ENCODE data around the gene NLRP6. TPM values are rescaled to one million over a fixed set of nuclear protein-coding genes. Genes with fewer than 3 reads are reported as not detected.
"Not testable (repeated sequence)": the region's sequence is repeated elsewhere in the genome, so short reads cannot be mapped to it uniquely, and the experiment has no call there.

The NLRP6 gene
- total RNA-seq, 2 experiments from 2014 or later, result 1.2 to 1.5 TPM

GRCh38 chr11:284105-285020 is 6.2 kb downstream of the NLRP6 start:
- Mint-ChIP-seq H3K27me3 (ENCODE audit: low read depth) (peaks cover 18% of the 10 kb centered on the region), H3K4me1 (ENCODE audit: low read depth) (peaks cover 55% of the 10 kb centered on the region), H3K27ac (peak overlapping the region; percentile 81), H3K36me3 (ENCODE audit: low read depth) (peaks cover 12% of the 10 kb centered on the region), H3K4me3 (no peak overlapping the region), H3K9me3 (no peaks in the 10 kb centered on the region)
- CTCF ChIA-PET, result interaction anchor here (0.6 to 2.8 kb wide), 2 partner anchors 34 to 80 kb away, joined by 5 to 14 read pairs; no protein-coding TSS in a partner anchor
- intact Hi-C loops (cut with micrococcal nuclease), result loop anchor here (5.0 kb wide), 1 partner anchor 77 kb away; the partner anchor contains the start of genes BET1L and RIC8A
- peak; percentile 4 for DNase-seq

GRCh38 chr11:285021-285893 is 7.0 kb downstream of the NLRP6 start:
- no peak overlapping the region for H3K4me3 Mint-ChIP-seq
- DNase-seq, result peak; percentile 3
- peaks cover 19% of the 10 kb centered on the region for H3K36me3 Mint-ChIP-seq (ENCODE audit: low read depth)
- intact Hi-C loops (cut with micrococcal nuclease), result loop anchor here (5.0 kb wide), 1 partner anchor 78 kb away; the partner anchor contains the start of genes BET1L and RIC8A
- no peaks in the 10 kb centered on the region for H3K9me3 Mint-ChIP-seq
- H3K27me3 Mint-ChIP-seq (ENCODE audit: low read depth), result peaks cover 16% of the 10 kb centered on the region
- CTCF ChIA-PET, result interaction anchor here (2.8 kb wide), 1 partner anchor 35 kb away, joined by 14 read pairs; no protein-coding TSS in a partner anchor
- H3K4me1 Mint-ChIP-seq (ENCODE audit: low read depth), result peaks cover 58% of the 10 kb centered on the region
- peak overlapping the region; percentile 31 for H3K27ac Mint-ChIP-seq

GRCh38 chr11:285894-286220 is 7.7 kb downstream of the NLRP6 start:
- Mint-ChIP-seq H3K36me3 (ENCODE audit: low read depth) (peaks cover 20% of the 10 kb centered on the region), H3K4me1 (ENCODE audit: low read depth) (peaks cover 58% of the 10 kb centered on the region), H3K4me3 (no peak overlapping the region), H3K9me3 (no peaks in the 10 kb centered on the region), H3K27me3 (ENCODE audit: low read depth) (peaks cover 14% of the 10 kb centered on the region), H3K27ac (peak overlapping the region; percentile 31)
- DNase-seq, result peak; percentile 3
- CTCF ChIA-PET, result interaction anchor here (0.9 to 1.0 kb wide), 2 partner anchors 37 to 69 kb away, joined by 3 read pairs; no protein-coding TSS in a partner anchor
- intact Hi-C loops (cut with micrococcal nuclease), result loop anchor here (2.0 to 5.0 kb wide), 2 partner anchors 35 to 79 kb away; partner anchors contain the start of genes BET1L and RIC8A

- CTCF ChIA-PET, result interaction anchor here (0.7 to 4.2 kb wide), 5 partner anchors 18 to 127 kb away, joined by 3 to 12 read pairs (median 3); partner anchors contain the start of gene SIGIRR
- peaks cover 21% of the 10 kb centered on the region for H3K36me3 Mint-ChIP-seq (ENCODE audit: low read depth)
- peaks cover 49% of the 10 kb centered on the region for H3K4me1 Mint-ChIP-seq (ENCODE audit: low read depth)
- H3K9me3 Mint-ChIP-seq; H3K27me3 Mint-ChIP-seq (ENCODE audit: low read depth): not testable (repeated sequence)
- intact Hi-C loops (cut with micrococcal nuclease), result loop anchor here (1.0 to 5.0 kb wide), 4 partner anchors 18 to 80 kb away; partner anchors contain the start of genes BET1L, PSMD13, RIC8A and SIRT3
- peak; percentile 82 for DNase-seq
- H3K4me3 Mint-ChIP-seq, result peak overlapping the region; percentile 98
- peak overlapping the region; percentile 97 for H3K27ac Mint-ChIP-seq
Measured at GRCh38 chr11:286977-287820, 9.0 kb downstream of the NLRP6 start.

GRCh38 chr11:287821-288477 is 9.7 kb downstream of the NLRP6 start:
- peak overlapping the region; percentile 98 for H3K4me3 Mint-ChIP-seq
- no peak for DNase-seq
- intact Hi-C loops (cut with micrococcal nuclease), result loop anchor here (1.0 to 5.0 kb wide), 5 partner anchors 19 to 81 kb away; partner anchors contain the start of genes BET1L, PSMD13, RIC8A and SIRT3
- CTCF ChIA-PET, result interaction anchor here (0.7 to 4.2 kb wide), 4 partner anchors 17 to 37 kb away, joined by 3 to 12 read pairs (median 6); no protein-coding TSS in a partner anchor
- peaks cover 2% of the 10 kb centered on the region for H3K27me3 Mint-ChIP-seq (ENCODE audit: low read depth)
- H3K36me3 Mint-ChIP-seq (ENCODE audit: low read depth), result peaks cover 19% of the 10 kb centered on the region
- peaks cover 42% of the 10 kb centered on the region for H3K4me1 Mint-ChIP-seq (ENCODE audit: low read depth)
- H3K27ac Mint-ChIP-seq, result peak overlapping the region; percentile 97
- no peaks in the 10 kb centered on the region for H3K9me3 Mint-ChIP-seq

GRCh38 chr11:288478-289397 is 10.5 kb downstream of the NLRP6 start, which contains the start of gene PGGHG:
Gene PGGHG (plus strand): TSS chr11:289126. CDS start chr11:289817, 691 bp downstream.
- peak; percentile 54 for DNase-seq
- Mint-ChIP-seq H3K36me3 (ENCODE audit: low read depth) (peaks cover 19% of the 10 kb centered on the region), H3K4me3 (peak within 1 kb of the TSS; percentile 98), H3K4me1 (ENCODE audit: low read depth) (peaks cover 36% of the 10 kb centered on the region), H3K27me3 (ENCODE audit: low read depth) (peaks cover 2% of the 10 kb centered on the region), H3K27ac (peak within 1 kb of the TSS; percentile 97), H3K9me3 (no peaks in the 10 kb centered on the region)
- intact Hi-C loops (cut with micrococcal nuclease), result loop anchor here (1.0 to 5.0 kb wide), 3 partner anchors 7 to 81 kb away; partner anchors contain the start of genes BET1L and RIC8A
- CTCF ChIA-PET, result interaction anchor here (0.7 to 4.2 kb wide), 3 partner anchors 16 to 38 kb away, joined by 3 to 12 read pairs (median 10); no protein-coding TSS in a partner anchor

- intact Hi-C loops (cut with micrococcal nuclease), result loop anchor here (1.0 to 5.0 kb wide), 3 partner anchors 8 to 82 kb away; partner anchors contain the start of genes BET1L and RIC8A
- peaks cover 19% of the 10 kb centered on the region for H3K36me3 Mint-ChIP-seq (ENCODE audit: low read depth)
- peak; percentile 12 for DNase-seq
- H3K4me1 Mint-ChIP-seq (ENCODE audit: low read depth), result peaks cover 34% of the 10 kb centered on the region
- peak overlapping the region; percentile 56 for H3K27ac Mint-ChIP-seq
- peaks cover 2% of the 10 kb centered on the region for H3K27me3 Mint-ChIP-seq (ENCODE audit: low read depth)
- H3K4me3 Mint-ChIP-seq, result peak overlapping the region; percentile 72
- CTCF ChIA-PET, result interaction anchor here (4.2 kb wide), 1 partner anchor 16 kb away, joined by 12 read pairs; no protein-coding TSS in a partner anchor
- H3K9me3 Mint-ChIP-seq, result no peaks in the 10 kb centered on the region
Measured at GRCh38 chr11:289398-289711, 11.1 kb downstream of the NLRP6 start.

GRCh38 chr11:289712-290620 is 11.8 kb downstream of the NLRP6 start:
- Mint-ChIP-seq H3K27me3 (ENCODE audit: low read depth) (peaks cover 2% of the 10 kb centered on the region), H3K4me1 (ENCODE audit: low read depth) (peaks cover 33% of the 10 kb centered on the region), H3K36me3 (ENCODE audit: low read depth) (peaks cover 19% of the 10 kb centered on the region), H3K4me3 (peak overlapping the region; percentile 72), H3K27ac (peak overlapping the region; percentile 73), H3K9me3 (no peaks in the 10 kb centered on the region)
- CTCF ChIA-PET, result interaction anchor here (1.0 to 4.2 kb wide), 2 partner anchors 15 to 39 kb away, joined by 3 to 12 read pairs; no protein-coding TSS in a partner anchor
- intact Hi-C loops (cut with micrococcal nuclease), result loop anchor here (1.0 to 5.0 kb wide), 3 partner anchors 9 to 83 kb away; partner anchors contain the start of genes BET1L and RIC8A
- no peak for DNase-seq

- H3K4me1 Mint-ChIP-seq (ENCODE audit: low read depth), result peaks cover 28% of the 10 kb centered on the region
- H3K4me3 Mint-ChIP-seq, result peak overlapping the region; percentile 72
- CTCF ChIA-PET, result interaction anchor here (1.0 to 4.2 kb wide), 2 partner anchors 14 to 40 kb away, joined by 3 to 12 read pairs; no protein-coding TSS in a partner anchor
- H3K9me3 Mint-ChIP-seq, result no peaks in the 10 kb centered on the region
- H3K27me3 Mint-ChIP-seq (ENCODE audit: low read depth), result peaks cover 2% of the 10 kb centered on the region
- intact Hi-C loops (cut with micrococcal nuclease), result no loop called here
- no peak for DNase-seq
- H3K27ac Mint-ChIP-seq, result peak overlapping the region; percentile 44
- H3K36me3 Mint-ChIP-seq (ENCODE audit: low read depth), result peaks cover 19% of the 10 kb centered on the region
Measured at GRCh38 chr11:290621-291231, 12.5 kb downstream of the NLRP6 start.

Data from activated naive CD4-positive, alpha-beta T cell treated with anti-CD3 and anti-CD28 coated beads for 36 hours (primary cell).